Mucosa of rectum (tissue), 2 donors: ENCODE data around the gene ITGB6.

ENCODE experiments used
- H3K27ac ChIP-seq, 2 donors: one replicate each; pipeline ENCODE4 v1.7.0; 2013; ENCODE audit warnings: inconsistent platforms in 2 of 2, low read depth in 2 of 2, low read length in 2 of 2
- H3K27me3 ChIP-seq, 2 donors: one replicate each; pipeline ENCODE4 v1.7.0; 2013; ENCODE audit warnings: low read length in 2 of 2; ENCODE audit not compliant: control insufficient read depth in 2 of 2, insufficient read depth in 2 of 2
- H3K36me3 ChIP-seq, 2 donors: one replicate each; pipeline ENCODE4 v1.7.0; 2013; ENCODE audit warnings: low read length in 2 of 2; ENCODE audit not compliant: control insufficient read depth in 2 of 2, insufficient read depth in 2 of 2
- H3K4me1 ChIP-seq, 2 donors: one replicate each; pipeline ENCODE4 v1.7.0; 2013; ENCODE audit warnings: low read length in 2 of 2, mild to moderate bottlenecking in 1 of 2; ENCODE audit not compliant: control insufficient read depth in 2 of 2, insufficient read depth in 2 of 2
- H3K4me3 ChIP-seq, 2 donors: one replicate each; pipeline ENCODE4 v1.7.0; 2013; ENCODE audit warnings: low read length in 2 of 2
- H3K9ac ChIP-seq, 2 donors: one replicate each; pipeline ENCODE4 v1.7.0; 2013; ENCODE audit warnings: low read length in 2 of 2, low read depth in 1 of 2, mild to moderate bottlenecking in 1 of 2
- H3K9me3 ChIP-seq, 2 donors: one replicate each; pipeline ENCODE4 v1.7.0; 2013; ENCODE audit warnings: low read length in 2 of 2; ENCODE audit not compliant: control insufficient read depth in 2 of 2
- donor health status: healthy.
- donor health status: Normal muscosa, but diverticular disease.

The ITGB6 gene

DNA sequence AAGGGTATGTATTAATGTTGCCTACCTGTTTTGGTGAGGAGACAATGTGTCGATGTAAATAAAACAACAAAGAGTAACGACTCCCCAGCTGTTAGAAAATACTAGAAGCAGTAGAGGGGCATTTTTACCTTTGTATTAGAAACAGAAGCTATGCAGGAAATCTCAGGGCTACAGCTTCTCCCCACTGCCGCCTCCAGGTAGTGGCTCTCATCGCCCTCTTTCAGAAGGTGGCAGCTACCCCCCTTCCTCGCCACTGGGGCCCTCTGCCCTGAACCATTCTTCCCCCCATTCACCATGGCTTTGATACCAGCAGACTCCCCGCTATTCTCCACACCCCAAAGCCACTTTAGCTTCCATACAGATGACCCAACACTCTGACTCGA lies 144.4 kb downstream of the ITGB6 start:
- Histone ChIP-seq H3K27me3 (no peaks in the 10 kb centered on the region), H3K9me3 (no peaks in the 10 kb centered on the region), H3K27ac (no peak overlapping the region), H3K36me3 (no peaks in the 10 kb centered on the region), H3K4me1 (peaks cover 0 to 3% of the 10 kb centered on the region in 2 donors), H3K9ac (no peak overlapping the region), H3K4me3 (no peak overlapping the region)

DNA sequence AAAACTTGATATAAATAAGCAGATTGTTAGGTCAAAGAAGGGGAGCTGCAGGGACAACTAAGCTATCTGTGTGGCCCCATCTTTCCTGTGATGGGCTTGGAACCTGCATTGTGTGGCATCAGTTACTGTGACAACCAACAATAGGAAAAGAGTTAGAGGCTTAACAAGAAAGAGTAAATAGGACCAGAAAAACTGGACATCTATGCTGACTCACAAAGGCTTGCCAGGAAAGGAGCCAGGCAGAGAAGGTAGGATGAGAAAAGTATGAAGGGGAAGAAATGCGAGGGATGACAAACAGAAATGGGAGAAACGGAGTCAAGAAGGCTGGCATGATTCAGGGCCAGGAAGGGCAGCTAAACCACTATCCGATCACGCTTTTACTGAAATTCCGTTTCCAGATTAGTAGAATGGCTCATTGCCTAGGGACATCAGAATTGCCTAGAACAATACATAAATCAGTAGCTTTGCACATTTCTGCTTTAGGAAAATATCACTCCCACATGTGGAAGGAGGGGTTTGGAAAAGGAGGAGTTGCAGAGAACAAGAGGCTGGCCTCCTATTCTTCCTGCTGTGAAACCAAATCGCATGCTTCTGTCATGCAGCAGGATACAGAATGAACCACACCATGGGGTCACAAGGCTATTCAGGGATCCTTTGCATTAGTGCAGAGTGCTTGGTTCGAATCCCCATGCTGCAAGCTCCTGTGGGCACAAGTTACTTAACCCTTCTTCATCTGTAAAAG lies 144.9 kb downstream of the ITGB6 start:
- Histone ChIP-seq H3K9me3 (no peaks in the 10 kb centered on the region), H3K36me3 (no peaks in the 10 kb centered on the region), H3K9ac (no peak overlapping the region), H3K4me1 (peaks cover 0 to 6% of the 10 kb centered on the region in 2 donors), H3K27me3 (no peaks in the 10 kb centered on the region), H3K4me3 (no peak overlapping the region), H3K27ac (no peak overlapping the region)

DNA sequence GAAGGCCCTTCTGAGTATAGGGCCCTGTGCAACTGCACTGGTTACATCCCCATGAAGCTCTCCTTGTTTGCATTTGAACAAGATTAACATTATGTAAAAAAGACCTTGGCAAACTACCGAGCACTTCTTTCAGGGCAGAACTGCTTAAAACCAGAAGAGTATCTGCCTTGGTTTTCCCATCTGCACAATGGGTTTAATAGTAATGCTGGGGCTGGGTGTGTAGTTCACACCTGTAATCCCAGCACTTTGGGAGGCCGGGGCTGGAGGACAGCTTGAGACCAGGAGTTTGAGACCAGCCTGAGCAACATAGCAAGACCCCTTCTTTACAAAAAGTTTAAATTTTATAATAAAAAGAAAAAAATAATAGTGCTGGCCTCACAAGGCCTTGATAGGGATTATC lies 146.1 kb downstream of the ITGB6 start:
- no peaks in the 10 kb centered on the region for H3K9me3 ChIP-seq
- no peak overlapping the region for H3K27ac ChIP-seq
- H3K9ac ChIP-seq = no peak overlapping the region
- peaks cover 0 to 7% of the 10 kb centered on the region in 2 donors for H3K4me1 ChIP-seq
- no peaks in the 10 kb centered on the region for H3K27me3 ChIP-seq
- H3K36me3 ChIP-seq = no peaks in the 10 kb centered on the region
- H3K4me3 ChIP-seq = no peak overlapping the region

DNA sequence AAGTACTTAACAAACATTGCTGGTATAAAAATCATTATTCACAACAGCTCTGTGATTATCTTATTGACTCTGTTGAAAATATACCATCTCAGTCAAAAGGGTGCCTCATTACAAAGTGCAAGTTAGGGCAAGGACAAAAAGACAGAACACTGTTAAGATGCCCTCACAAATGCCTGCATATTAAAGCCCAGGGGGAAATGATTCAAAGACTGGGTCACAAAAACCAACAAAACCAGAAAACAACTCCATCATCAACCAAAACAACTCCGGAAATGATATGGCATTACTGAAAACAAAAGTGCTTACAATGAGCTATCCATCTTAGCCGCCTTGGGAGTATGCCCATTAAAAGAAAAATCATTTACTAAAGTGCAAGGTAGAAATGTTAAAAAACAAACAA lies 147.5 kb downstream of the ITGB6 start:
- Histone ChIP-seq H3K9ac (no peak overlapping the region), H3K9me3 (no peaks in the 10 kb centered on the region), H3K36me3 (no peaks in the 10 kb centered on the region), H3K4me3 (no peak overlapping the region), H3K27ac (no peak overlapping the region), H3K4me1 (peaks cover 0 to 7% of the 10 kb centered on the region in 2 donors), H3K27me3 (no peaks in the 10 kb centered on the region)

DNA sequence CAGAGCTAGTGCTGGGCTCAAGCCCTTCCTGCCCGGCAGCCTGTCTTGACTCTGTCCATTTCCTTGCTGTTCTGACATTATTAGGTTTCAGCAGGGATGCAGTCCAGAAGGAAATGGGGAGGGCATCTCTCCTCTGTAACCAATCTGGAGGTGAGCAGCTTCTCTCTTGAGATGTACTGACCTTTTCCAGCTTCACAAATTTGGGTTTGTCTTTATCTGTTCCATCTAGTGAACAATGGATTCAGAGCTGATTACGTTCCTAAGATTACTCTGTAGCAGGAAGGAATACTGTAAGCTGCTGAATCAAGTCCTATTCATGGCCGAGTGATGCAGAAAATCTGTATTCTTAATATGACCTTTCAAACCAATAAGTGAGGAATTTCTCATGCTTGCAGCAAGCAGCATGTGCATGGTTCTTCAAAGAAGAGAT lies 148.7 kb downstream of the ITGB6 start:
- H3K36me3 ChIP-seq = no peaks in the 10 kb centered on the region
- H3K4me1 ChIP-seq = peaks cover 0 to 7% of the 10 kb centered on the region in 2 donors
- no peak overlapping the region for H3K4me3 ChIP-seq
- no peaks in the 10 kb centered on the region for H3K27me3 ChIP-seq
- H3K9me3 ChIP-seq = no peaks in the 10 kb centered on the region
- no peak overlapping the region for H3K27ac ChIP-seq
- no peak overlapping the region for H3K9ac ChIP-seq

DNA sequence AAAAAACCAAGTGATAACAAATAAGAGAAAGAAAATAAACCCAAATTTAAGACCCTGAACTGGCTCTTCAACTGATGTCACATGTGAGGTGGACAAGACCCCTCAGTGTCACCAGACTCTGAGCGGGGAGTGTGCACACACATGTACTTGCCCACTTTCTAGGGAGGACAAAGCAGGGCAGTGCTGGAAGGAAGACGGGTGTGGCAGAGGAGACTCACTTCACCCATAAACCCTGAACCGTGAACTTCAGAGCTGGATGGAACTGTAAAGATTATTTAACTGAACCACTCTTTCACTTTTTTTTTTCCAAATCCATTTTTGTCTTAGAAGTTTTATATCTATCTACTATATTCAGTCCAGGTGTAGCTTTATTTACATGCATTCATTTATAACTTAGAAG lies 149.9 kb downstream of the ITGB6 start:
- no peak overlapping the region for H3K27ac ChIP-seq
- H3K27me3 ChIP-seq = no peaks in the 10 kb centered on the region
- H3K36me3 ChIP-seq = no peaks in the 10 kb centered on the region
- peaks cover 0 to 7% of the 10 kb centered on the region in 2 donors for H3K4me1 ChIP-seq
- H3K9ac ChIP-seq = no peak overlapping the region
- H3K4me3 ChIP-seq = no peak overlapping the region
- no peaks in the 10 kb centered on the region for H3K9me3 ChIP-seq
